WTC11 (cell line): ENCODE results near the gene FUNDC2. TPM values are rescaled to one million over a fixed set of nuclear protein-coding genes. Genes with fewer than 3 reads are reported as not detected.

ENCODE experiments used
- ATAC-seq: fragments of 200-7000 bp; cut with Tn5 transposase; 2 replicates; pipeline ENCODE4 v1.10.0; 2021; ENCODE audit warnings: mild to moderate bottlenecking, moderate library complexity
- CTCF ChIA-PET: fragments of 300-600 bp; sonication (Branson Sonifier 250); formaldehyde crosslinking; loops from one replicate; lab custom pipeline; 2021; ENCODE audit warnings: antibody characterized with exemption; lab: Charles Lee
- POLR2A ChIA-PET: fragments of 350-600 bp; sonication (Branson Sonifier 250); formaldehyde crosslinking; loops from one replicate; lab custom pipeline; 2021; ENCODE audit warnings: antibody characterized with exemption; lab: Charles Lee
- DNase-seq: peaks from one replicate; pipeline ENCODE4 v3.0.0; 2021; ENCODE audit warnings: low spot score
- H3K27ac Mint-ChIP-seq: 2 replicates; pipeline ENCODE4 v1.8.0; 2021; ENCODE audit warnings: mixed read lengths
- H3K27me3 Mint-ChIP-seq: 2 replicates; pipeline ENCODE4 v1.8.0; 2021; ENCODE audit warnings: low read depth, mild to moderate bottlenecking, moderate library complexity, mixed read lengths
- H3K36me3 Mint-ChIP-seq: 2 replicates; pipeline ENCODE4 v1.8.0; 2021; ENCODE audit warnings: mixed read lengths
- H3K4me1 Mint-ChIP-seq: 2 replicates; pipeline ENCODE4 v1.8.0; 2022; ENCODE audit warnings: mixed read lengths
- H3K4me3 Mint-ChIP-seq: 2 replicates; pipeline ENCODE4 v1.8.0; 2021; ENCODE audit warnings: mild to moderate bottlenecking, moderate library complexity, mixed read lengths
- H3K9me3 Mint-ChIP-seq: 2 replicates; pipeline ENCODE4 v1.8.0; 2021; ENCODE audit warnings: mixed read lengths
- NFYB ChIP-seq: sonication (generic); formaldehyde crosslinking; conservative IDR thresholded peaks from 2 replicates; pipeline ENCODE4 v1.8.0; 2022; ENCODE audit warnings: low read depth, missing genetic modification reagents
- NR3C1 ChIP-seq: sonication (generic); formaldehyde crosslinking; conservative IDR thresholded peaks from 2 replicates; pipeline ENCODE4 v1.8.1; 2023; ENCODE audit warnings: low read depth, mild to moderate bottlenecking, missing genetic modification reagents
- RELA ChIP-seq: sonication (generic); formaldehyde crosslinking; IDR thresholded peaks from 2 replicates; pipeline ENCODE4 v1.8.1; 2022; ENCODE audit warnings: missing genetic modification reagents, mild to moderate bottlenecking, borderline replicate concordance
- RORB ChIP-seq: fragments of 250-450 bp; sonication (Bioruptor Pico); IDR thresholded peaks from 2 replicates; pipeline ENCODE4 v1.9.0; 2021; ENCODE audit warnings: mild to moderate bottlenecking
- SMAD4 ChIP-seq: sonication (generic); formaldehyde crosslinking; IDR thresholded peaks from 2 replicates; pipeline ENCODE4 v1.8.0; 2022; ENCODE audit warnings: mild to moderate bottlenecking, missing genetic modification reagents
- ZNF317 ChIP-seq: sonication (generic); formaldehyde crosslinking; IDR thresholded peaks from 2 replicates; pipeline ENCODE4 v1.8.1; 2023; ENCODE audit warnings: low read depth, mild to moderate bottlenecking, moderate library complexity, missing genetic modification reagents, borderline replicate concordance
- total RNA-seq: library from RNA; stranded (reverse); gene quantifications from 3 replicates; pipeline ENCODE4 v1.2.3, GENCODE V29; 2021
- TF ChIP-seq, protein P1 (sequence below): sonication (generic); formaldehyde crosslinking; IDR thresholded peaks from 2 replicates; pipeline ENCODE4 v1.8.0; 2023; ENCODE audit warnings: missing genetic modification reagents, mild to moderate bottlenecking, borderline replicate concordance
- TF ChIP-seq, protein P2 (sequence below): sonication (generic); formaldehyde crosslinking; IDR thresholded peaks from 2 replicates; pipeline ENCODE4 v1.8.1; 2022; ENCODE audit warnings: mild to moderate bottlenecking, moderate library complexity, missing genetic modification reagents
- TF ChIP-seq, protein P3 (sequence below): sonication (generic); formaldehyde crosslinking; IDR thresholded peaks from 2 replicates; pipeline ENCODE4 v1.8.0; 2022; ENCODE audit warnings: mild to moderate bottlenecking, missing genetic modification reagents
- TF ChIP-seq, protein P4 (sequence below): fragments of 250-450 bp; sonication (Bioruptor Pico); IDR thresholded peaks from 2 replicates; pipeline ENCODE4 v1.9.0; 2021; ENCODE audit warnings: mild to moderate bottlenecking, borderline replicate concordance

The FUNDC2 gene
- total RNA-seq, 1 experiment from 2014 or later = 60.7 TPM

DNA sequence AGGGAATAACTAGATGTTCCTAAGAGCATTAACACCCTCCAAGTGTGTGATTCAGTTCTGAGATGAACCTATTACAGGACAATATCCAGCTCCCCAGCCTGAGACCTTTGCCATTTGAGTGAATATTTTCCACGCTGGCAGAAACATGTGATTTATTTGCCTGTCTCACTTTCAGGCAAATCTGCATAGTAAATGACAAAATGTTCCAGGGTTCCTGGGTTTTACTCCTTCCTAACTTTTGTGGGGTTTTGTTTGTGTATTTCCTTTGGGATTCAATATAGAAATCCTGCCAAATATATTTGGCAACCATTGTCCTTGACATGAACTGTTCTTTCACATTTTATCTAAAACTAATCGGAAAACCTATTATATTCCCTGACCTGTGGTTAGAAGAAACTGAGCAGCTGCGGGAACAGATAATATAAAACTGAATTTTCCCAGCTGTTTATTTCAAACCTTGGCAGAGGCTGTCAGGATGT lies 16.6 kb upstream of the FUNDC2 start (continued):
- TF ChIP-seq, protein P1, sequence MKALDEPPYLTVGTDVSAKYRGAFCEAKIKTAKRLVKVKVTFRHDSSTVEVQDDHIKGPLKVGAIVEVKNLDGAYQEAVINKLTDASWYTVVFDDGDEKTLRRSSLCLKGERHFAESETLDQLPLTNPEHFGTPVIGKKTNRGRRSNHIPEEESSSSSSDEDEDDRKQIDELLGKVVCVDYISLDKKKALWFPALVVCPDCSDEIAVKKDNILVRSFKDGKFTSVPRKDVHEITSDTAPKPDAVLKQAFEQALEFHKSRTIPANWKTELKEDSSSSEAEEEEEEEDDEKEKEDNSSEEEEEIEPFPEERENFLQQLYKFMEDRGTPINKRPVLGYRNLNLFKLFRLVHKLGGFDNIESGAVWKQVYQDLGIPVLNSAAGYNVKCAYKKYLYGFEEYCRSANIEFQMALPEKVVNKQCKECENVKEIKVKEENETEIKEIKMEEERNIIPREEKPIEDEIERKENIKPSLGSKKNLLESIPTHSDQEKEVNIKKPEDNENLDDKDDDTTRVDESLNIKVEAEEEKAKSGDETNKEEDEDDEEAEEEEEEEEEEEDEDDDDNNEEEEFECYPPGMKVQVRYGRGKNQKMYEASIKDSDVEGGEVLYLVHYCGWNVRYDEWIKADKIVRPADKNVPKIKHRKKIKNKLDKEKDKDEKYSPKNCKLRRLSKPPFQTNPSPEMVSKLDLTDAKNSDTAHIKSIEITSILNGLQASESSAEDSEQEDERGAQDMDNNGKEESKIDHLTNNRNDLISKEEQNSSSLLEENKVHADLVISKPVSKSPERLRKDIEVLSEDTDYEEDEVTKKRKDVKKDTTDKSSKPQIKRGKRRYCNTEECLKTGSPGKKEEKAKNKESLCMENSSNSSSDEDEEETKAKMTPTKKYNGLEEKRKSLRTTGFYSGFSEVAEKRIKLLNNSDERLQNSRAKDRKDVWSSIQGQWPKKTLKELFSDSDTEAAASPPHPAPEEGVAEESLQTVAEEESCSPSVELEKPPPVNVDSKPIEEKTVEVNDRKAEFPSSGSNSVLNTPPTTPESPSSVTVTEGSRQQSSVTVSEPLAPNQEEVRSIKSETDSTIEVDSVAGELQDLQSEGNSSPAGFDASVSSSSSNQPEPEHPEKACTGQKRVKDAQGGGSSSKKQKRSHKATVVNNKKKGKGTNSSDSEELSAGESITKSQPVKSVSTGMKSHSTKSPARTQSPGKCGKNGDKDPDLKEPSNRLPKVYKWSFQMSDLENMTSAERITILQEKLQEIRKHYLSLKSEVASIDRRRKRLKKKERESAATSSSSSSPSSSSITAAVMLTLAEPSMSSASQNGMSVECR (CRISPR knock-in tag) = no peak
- TF ChIP-seq, protein P2, sequence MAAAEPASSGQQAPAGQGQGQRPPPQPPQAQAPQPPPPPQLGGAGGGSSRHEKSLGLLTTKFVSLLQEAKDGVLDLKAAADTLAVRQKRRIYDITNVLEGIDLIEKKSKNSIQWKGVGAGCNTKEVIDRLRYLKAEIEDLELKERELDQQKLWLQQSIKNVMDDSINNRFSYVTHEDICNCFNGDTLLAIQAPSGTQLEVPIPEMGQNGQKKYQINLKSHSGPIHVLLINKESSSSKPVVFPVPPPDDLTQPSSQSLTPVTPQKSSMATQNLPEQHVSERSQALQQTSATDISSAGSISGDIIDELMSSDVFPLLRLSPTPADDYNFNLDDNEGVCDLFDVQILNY (CRISPR knock-in tag) = no peak

DNA sequence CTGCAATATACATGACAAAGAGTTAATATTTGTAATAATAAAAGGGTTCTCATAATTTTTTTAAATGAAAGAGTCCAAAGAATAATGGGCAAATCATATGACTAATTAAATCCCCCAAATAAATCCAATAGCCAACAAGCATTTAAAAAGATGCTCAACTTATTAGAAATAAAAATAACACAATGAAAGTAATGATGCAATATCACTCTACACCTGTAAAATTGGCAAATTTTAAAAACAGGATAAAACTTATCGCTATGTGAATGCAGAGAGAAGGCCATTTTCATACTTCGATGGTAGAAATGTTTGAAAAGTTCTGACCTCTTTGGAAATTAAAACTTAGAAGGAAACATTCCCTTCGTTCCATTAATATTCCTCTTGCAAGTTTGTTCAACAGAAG lies 6.1 kb upstream of the FUNDC2 start:
- Mint-ChIP-seq H3K4me3 (no peak overlapping the region), H3K27ac (no peak overlapping the region), H3K9me3 (no peaks in the 10 kb centered on the region), H3K27me3 (no peaks in the 10 kb centered on the region), H3K4me1 (peaks cover 8% of the 10 kb centered on the region), H3K36me3 (no peaks in the 10 kb centered on the region)
- POLR2A ChIA-PET = no interaction called here
- CTCF ChIA-PET = no interaction called here
- DNase-seq (no peak), ATAC-seq (no peak)
- TF ChIP-seq RELA = no peak

DNA sequence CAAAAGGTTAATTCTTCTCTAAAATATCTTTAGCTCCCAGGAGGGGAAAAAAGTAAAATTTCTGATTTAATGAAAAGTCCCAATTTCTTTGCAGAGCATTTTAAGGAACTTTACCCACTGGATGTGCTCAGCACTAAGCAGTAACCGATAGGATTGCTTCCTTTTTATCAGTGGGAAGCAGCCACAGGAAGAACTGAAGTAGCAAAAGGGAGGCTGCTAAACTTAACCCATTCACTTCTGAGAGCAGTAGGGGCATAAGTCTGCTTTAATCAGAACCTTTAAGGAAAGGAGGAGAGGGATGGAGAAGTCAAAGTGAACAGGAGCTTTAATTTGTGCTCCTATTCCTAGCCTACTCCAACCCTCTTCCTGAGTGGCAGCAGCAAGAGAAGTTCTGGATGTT lies 4.1 kb upstream of the FUNDC2 start, which contains the start of gene F8:
Gene F8, minus strand, starts transcription at position 139 of the 400 bp plus-strand sequence. CDS start 171 bp downstream, outside the sequence.
- H3K27me3 Mint-ChIP-seq = no peaks in the 10 kb centered on the region
- POLR2A ChIA-PET = no interaction called here
- H3K36me3 Mint-ChIP-seq = no peaks in the 10 kb centered on the region
- no peak for TF ChIP-seq NR3C1 (CRISPR knock-in tag)
- TF ChIP-seq, protein P3, sequence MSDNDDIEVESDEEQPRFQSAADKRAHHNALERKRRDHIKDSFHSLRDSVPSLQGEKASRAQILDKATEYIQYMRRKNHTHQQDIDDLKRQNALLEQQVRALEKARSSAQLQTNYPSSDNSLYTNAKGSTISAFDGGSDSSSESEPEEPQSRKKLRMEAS (CRISPR knock-in tag) = no peak
- TF ChIP-seq, all 79 proteins: peak for 0
- no peak for DNase-seq
- Mint-ChIP-seq H3K27ac (no peak within 1 kb of the TSS), H3K4me3 (no peak within 1 kb of the TSS), H3K4me1 (peaks cover 8% of the 10 kb centered on the region), H3K9me3 (no peaks in the 10 kb centered on the region)
- CTCF ChIA-PET = no interaction called here
- no peak for ATAC-seq

DNA sequence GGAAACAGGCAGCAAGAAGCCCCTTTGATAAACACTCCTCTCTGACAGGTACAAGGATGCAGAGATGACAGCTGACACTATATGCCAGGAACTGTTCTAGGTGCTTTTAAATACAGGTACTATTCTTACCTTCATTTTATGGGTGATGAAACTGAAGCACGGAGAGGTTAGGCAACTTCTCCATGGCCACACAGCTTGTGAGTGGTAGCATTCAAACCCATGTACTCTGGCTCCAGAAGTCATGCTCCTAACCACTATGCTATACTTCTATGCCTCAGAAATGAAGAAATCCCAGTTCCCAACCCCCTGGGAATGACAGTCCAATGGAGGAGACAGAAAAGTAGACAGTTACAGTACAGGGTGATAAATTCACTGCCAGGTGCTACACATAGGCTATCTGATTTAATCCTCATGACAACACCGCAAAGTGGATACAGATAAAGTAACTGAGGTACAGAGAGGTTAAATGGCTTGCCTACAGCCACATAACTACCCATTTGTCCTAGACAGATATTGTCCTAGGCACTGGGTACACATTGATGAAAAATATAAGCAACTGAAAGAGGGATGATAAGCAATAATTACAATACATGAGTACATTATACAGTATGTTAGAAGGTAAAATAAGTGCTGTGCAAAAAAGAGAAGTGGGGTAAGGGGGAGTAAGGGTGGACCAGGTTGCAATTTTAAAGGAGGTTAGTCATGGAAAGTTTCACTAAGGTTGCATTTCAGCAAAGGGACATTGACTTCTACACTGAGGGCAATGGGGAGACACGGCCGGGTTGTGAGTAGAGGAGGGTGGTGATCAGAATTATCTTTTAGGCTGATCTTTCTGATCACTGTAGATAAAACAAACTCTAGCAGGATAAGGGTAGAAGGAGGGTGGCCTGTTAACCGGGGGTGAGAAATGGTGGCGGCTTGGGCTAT lies 2.5 kb upstream of the FUNDC2 start:
- ChIA-PET CTCF (no interaction called here), POLR2A (no interaction called here)
- ATAC-seq (no peak), DNase-seq (no peak)
- Mint-ChIP-seq H3K27me3 (no peaks in the 10 kb centered on the region), H3K4me1 (peaks cover 13% of the 10 kb centered on the region), H3K27ac (no peak overlapping the region), H3K36me3 (no peaks in the 10 kb centered on the region), H3K9me3 (no peaks in the 10 kb centered on the region), H3K4me3 (no peak overlapping the region)
- TF ChIP-seq, protein P4, sequence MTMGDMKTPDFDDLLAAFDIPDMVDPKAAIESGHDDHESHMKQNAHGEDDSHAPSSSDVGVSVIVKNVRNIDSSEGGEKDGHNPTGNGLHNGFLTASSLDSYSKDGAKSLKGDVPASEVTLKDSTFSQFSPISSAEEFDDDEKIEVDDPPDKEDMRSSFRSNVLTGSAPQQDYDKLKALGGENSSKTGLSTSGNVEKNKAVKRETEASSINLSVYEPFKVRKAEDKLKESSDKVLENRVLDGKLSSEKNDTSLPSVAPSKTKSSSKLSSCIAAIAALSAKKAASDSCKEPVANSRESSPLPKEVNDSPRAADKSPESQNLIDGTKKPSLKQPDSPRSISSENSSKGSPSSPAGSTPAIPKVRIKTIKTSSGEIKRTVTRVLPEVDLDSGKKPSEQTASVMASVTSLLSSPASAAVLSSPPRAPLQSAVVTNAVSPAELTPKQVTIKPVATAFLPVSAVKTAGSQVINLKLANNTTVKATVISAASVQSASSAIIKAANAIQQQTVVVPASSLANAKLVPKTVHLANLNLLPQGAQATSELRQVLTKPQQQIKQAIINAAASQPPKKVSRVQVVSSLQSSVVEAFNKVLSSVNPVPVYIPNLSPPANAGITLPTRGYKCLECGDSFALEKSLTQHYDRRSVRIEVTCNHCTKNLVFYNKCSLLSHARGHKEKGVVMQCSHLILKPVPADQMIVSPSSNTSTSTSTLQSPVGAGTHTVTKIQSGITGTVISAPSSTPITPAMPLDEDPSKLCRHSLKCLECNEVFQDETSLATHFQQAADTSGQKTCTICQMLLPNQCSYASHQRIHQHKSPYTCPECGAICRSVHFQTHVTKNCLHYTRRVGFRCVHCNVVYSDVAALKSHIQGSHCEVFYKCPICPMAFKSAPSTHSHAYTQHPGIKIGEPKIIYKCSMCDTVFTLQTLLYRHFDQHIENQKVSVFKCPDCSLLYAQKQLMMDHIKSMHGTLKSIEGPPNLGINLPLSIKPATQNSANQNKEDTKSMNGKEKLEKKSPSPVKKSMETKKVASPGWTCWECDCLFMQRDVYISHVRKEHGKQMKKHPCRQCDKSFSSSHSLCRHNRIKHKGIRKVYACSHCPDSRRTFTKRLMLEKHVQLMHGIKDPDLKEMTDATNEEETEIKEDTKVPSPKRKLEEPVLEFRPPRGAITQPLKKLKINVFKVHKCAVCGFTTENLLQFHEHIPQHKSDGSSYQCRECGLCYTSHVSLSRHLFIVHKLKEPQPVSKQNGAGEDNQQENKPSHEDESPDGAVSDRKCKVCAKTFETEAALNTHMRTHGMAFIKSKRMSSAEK (CRISPR knock-in tag) = no peak
- TF ChIP-seq RORB (no peak), NFYB (CRISPR knock-in tag) (no peak), SMAD4 (CRISPR knock-in tag) (no peak), ZNF317 (CRISPR knock-in tag) (no peak)
